NCI-H1930 (cell line): ENCODE results near the gene MYL12A.

Experiments
- DNase-seq, 2 experiments: peaks; one replicate each; lab custom pipeline; 2025; lab: John Stamatoyannopoulos, UW

The MYL12A gene

DNA sequence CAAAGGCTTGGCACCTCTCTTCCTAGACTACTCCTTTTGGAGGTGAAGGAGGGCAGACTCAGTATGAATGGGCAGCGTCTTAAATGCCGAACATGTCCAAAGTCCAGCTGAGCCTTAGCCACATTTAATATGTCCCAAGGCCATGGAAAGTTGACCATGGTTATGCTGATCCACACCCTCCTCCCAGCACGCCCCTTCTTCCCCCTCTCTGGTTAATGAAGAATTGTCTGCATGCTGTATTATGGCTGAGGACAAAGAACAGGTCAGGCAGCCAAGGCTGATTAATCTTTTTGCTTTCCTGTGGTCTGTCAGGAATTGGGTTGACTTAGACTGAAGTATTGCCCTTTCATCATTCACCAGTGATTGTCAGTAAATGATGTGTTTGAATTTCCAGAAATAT lies 22.0 kb upstream of the MYL12A start:
- no peak for DNase-seq

DNA sequence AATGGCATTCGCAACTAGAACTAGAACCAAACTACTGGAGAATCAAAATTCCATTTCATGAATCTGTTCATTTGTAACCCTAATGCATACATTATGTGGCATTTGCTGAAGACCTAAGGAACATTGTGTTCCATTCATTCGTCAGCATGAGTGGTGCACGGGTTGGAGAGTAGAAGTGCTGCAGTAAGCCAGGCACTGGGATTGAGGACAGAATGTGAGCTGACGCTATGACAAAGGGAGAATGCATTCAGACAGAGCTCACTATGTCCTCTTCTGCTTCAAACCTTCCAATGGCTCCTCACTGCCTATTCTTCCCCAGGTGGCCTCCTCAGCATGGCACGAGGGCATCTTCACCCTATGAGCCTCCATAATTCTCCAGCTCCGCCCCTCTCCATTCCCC lies 21.6 kb upstream of the MYL12A start:
- no peak for DNase-seq

DNA sequence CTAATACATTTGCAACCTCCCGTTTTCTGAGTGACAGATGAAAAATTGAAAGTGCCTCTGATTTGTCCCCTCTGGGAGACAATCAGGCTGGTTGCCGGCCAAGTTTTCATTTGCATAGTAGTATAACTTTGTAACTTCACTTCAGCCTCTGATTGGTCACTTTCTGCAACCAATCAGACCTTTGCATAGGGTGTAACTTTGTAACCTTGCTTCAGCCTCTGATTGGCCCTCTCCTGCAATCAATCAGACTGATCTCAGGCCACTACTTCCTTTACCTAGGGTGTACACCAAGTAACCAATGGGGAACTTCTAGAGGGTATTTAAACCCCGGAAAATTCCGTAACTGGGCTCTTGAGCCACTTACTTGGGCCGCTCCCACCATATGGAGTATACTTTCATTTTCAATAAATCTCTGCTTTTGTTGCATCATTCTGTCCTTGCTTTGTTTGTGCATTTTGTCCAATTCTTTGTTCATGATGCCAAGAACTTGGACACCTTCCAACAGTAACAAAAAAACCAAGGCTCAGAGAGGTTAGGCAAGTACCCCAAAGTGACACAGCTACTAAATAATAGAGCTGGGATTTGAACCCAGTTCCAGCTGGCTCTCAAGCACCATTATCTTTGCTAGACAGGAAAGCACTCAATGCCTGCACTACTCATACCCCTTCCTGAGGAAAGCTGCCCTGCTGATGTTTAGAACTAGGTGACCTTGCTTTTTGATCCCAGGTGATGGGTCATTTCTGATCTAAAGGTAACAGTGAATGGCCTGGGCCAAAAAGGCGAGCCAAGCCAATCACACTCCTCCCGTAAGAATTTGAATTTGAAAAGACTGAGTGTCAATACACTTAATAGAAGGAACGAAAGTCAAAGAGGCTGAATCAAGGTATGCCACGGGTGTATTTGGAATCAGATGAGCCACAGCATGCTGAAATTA lies 16.9 kb upstream of the MYL12A start:
- no peak for DNase-seq

DNA sequence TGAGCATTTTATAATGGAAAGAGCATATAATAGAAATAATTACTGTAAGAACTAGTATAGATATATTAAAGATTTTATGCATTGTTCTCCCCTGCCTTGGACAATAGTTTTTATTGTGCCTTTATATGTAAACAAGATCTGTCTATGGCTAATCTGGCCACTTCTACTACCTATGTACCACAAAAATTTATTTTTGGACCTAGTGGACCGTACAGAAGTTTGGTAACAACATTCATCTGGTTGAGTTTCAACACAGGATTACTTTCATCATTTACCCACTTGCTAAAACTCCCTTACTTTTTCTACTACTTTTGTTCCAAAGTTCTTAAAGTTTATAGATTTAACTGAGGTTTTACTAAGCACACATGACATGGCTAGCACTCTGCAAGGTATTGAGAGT lies 14.6 kb upstream of the MYL12A start:
- DNase-seq = no peak

DNA sequence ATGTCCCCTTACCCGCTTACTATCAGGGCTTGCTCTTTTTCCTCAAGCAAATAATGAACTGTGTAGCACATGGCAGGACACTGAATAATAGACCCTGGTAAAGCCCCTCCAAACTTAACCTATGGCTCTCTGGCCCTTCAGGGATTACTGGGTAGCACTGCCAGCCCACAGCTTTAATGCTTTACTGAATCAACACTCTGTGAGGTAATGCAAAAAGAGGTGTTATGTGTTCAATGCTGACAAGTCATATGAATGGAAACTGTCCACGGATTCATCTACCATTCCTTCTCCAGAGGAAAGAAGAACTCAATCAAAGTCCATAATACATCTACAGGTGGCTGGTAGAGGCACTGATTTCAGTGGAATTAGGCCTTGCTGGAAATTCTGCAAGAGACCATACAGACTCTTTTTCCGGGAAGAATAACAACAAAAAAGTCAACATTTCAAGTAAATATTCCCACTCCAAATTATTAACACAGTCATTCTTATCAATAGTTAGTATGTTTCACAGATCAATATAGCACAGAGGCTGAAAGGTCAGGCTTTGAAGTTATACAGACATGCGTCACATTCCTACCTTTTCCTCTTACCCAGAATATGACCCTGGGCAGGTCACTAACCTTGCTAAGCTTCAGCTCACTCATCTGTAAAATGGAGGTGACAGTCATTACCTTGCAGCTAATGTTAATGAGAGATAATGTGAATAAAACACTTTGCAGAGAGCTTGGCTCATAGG lies 14.0 kb upstream of the MYL12A start:
- no peak for DNase-seq

DNA sequence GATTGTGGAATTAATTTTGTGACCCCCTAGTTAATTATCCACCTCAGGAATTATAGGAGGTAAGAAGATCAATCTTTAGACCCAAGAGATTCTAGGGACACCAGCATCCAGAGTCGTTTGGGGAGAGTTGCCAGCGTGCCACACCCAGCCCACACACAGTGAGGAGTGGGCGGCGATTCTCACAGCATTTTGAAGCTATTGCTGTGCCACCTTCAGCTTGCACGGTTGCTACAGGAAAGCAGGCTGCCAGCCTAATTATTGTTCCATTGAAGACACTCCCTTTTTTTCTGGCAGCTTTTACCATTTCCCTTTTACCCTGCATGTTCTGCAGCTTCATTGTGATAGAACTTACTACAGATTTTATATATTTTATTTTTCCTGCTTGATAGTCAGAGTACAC lies 13.1 kb upstream of the MYL12A start:
- DNase-seq = no peak

DNA sequence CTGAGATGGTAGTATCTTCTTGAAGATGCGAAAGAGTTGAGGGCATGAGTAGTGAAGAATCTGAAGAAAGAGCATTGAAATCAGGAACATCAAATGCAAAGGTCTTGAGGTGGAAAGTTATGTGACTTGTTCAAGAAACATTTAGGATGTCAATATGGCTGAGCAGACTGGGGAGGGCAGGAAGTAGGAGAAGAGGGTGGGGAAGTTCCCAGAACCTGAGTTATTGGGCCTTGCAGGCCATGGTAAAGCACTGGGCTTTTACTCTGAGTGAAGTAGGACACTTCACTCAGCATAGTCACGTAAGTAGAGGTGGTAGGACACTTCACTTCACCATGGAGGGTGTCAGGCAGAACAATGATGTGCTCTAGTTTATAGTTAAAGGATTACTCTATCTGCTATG lies 11.8 kb upstream of the MYL12A start:
- no peak for DNase-seq

DNA sequence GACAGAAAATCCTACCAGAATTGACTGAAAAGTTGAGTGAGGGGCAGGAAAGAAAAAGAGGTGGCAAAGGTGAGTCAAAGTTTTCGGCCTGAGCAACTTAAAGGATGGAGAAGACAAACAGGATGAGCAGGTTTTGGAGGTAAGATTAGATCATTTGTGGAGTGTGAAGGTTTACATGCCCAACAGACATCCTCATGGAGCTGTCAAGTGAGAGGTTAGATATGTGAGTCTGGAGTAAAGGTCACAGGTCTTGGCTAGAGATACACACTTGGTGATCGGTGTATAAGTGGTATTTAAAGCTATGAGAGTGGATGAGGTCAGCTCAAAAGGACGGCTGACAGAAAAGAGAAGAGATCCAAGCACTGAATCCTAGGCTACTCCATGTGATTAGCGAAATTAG lies 11.1 kb upstream of the MYL12A start:
- no peak for DNase-seq

DNA sequence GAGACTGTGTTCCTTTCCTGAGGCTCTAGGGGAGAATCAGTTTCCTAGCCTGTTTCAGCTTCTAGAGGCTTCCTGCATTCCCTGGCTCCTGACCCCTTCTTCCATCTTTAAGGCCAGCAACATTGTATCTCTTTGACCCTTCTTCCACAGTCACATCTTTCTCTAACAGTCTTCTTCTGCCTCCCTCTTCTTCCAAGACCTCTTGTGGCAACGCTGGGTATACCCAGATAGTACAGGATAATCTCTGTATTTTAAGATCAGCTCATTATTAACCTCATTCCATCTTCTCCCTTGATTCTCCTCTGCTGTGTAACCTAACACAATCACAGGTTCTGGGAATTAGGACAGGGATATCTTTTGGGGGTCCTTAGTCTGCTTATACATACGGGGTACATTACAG lies 8.9 kb upstream of the MYL12A start:
- DNase-seq = no peak

DNA sequence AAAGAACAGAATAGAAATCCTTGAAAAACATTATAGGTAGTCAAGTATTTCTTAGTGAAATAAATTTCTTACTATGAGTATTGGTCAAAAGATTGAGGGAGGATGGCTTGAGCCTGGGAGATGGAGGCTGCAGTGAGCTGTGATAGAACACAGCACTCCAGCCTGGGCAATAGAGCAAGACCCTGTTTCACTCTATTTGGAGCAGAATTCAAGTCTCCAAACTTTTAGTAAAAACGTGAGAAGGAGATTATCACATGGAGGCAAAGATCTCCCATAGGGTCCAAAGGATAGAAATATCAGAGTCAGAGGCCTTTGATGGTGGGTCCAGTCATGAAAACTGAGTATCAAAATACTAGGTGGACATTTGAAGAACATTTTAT lies 2.4 kb upstream of the MYL12A start:
- DNase-seq = no peak

DNA sequence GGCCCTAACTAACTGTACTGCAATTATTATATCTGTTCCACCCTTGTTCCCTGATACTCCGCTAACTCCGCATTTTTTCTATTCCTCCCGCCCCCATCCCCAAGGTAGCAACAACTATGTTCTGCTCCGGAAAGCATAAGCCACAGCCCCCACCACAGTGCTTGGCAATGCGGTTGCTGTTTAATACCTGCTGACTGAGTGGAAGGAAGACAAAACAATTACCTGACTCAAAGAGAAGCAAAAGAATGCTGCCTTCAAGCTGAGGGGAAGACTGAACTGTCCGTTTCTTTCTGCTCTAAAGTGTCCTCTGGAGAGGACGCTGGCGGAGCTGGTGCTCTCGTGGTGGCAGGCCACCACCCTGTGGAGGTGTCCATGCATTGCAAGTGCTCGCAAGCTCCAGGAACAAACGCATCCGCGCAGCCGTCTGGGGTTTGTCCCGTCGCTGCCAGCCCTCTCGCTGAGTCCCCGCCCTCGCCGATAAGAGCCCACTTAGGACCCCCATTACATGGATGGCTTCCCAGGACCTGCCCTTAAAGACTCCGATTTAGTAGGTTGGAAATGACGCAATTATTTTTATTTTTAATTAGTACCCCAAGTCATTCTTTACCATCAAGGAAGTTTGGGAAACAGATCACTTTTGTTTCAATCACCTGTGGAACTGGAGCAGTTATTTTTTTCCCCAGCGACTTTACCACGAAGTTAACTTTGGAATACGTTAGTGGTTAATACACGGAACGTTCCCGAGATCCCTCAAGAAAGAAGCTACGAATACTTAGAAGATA lies 1.6 kb upstream of the MYL12A start:
- DNase-seq = peak; percentile 34 to 65

DNA sequence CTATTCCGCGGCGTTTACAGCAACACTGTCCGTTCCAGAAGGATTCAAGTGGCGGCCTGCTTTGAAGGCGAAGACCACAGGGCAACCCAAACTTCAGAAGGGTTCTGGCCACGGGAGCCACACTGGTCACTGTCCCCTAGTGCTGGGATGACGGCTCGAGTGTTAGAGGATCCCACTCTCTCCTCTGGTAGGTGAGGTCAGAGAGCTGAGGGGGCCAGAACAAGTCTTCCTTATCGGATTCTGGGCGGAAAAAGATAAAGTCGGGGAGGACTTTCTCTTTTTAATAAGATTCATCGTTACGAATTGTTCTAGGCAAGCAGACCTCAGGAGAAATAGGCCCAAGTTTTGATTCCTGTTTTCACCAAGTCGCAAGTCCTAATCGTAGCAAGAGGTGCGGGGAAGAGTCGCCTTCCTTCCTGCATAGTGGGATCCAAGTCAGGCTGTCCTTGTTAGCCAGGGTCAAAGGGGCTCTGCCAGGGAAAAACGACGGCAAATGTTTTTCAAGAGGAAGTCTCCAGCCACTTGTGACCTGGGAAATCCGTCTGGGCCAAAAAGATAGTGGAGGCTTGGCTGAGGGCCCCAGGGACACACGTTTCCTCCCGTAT lies 864 bp upstream of the MYL12A start:
- no peak for DNase-seq

DNA sequence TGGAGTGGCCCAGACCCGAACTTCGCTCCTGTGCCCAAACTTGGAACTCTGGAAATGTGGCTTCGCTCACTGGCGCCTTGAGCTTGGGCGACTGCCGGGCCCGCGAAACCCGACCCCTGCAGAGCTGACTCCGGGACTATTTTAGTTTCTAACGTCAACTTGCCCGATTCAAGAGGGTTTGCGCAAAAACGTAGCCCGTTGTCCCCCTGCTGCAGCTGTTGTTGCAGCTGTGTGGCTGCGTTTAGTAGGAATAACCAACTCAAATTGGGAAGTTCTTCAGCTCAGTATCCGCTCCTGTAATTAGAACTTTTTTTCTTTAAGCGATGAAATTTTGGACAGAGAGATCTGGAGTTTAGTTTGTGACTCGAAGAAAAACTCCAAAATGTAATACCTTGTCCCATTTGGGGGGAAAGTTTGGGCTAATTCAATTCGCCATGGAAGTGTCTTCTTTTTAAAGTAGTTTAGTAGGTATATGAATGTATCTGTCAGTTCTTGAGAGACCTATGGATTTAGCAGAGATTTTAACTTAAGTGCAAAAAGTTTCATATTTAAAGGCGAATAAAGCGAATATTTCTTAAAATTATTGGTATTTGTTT lies 559 bp downstream of the MYL12A start:
- no peak for DNase-seq

DNA sequence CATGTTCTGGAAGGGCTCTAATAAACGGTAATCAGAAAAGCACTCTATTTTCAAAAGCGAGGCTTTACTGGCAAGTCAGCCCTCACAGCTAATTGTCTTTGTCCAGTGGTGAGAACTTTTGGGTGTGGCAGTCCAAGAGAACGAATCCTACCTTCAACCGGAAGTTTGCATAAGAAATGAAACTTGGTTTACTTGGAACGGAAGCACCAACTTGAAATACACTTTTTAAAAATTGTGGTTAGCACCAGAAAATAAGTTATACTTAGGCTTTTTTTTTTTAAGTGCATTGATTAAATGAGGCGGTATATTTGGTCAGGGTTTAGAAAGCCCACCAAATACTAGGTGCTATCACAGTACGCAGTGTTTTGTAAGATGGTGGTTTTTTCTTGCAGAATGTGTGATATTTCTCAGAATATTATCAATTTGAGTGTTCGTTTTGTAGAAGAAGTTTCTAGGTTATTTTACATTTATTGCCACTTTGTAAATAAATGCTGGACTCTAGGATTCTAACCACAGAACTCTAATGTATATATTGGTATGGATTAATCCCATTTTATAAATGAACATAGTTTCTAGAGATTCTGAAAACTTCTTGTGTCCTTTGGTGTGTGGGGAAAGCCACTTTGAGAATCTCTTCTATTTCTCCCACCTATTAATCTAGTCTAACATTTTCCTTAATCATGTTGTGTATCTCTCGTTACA lies 1.2 kb downstream of the MYL12A start:
- DNase-seq = no peak

DNA sequence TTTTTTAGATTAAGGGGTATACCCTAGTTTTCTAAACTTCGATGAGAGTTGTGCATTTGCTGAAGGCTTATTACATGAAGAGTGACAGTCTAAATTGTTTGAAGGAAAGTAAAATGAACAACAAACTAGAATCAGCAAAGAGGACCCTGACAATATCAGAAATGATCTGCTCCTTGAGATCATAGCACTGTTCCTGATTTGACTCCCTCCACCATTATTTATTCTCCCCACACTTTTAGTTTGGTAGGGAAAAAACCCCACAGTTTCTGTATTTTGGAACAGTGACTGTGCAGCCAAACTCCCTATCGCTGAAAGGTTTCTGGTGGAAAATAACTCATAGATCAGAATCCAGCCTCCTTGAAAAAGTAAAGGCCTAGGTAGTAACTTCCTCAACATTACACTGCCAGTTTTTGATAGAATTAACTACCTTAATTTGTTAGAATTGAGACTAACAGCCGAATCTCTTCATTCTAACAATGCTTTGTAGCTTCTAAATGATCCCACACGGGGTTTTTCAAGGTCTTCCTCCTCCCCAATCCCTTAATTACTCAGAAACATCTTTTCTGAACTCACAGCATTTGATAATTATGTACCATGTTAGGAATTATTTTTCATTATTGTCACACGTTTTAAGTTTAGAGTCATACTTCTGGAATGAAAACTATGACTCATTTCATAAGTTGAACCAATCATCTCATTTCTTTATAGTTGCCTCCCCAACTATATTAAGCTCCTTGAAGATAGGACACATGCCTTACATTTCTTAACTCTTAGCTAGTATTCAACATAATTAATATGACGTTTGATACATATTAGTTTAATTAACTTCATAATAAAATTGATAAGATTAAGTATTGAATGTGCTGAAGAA lies 2.9 kb downstream of the MYL12A start:
- no peak for DNase-seq

DNA sequence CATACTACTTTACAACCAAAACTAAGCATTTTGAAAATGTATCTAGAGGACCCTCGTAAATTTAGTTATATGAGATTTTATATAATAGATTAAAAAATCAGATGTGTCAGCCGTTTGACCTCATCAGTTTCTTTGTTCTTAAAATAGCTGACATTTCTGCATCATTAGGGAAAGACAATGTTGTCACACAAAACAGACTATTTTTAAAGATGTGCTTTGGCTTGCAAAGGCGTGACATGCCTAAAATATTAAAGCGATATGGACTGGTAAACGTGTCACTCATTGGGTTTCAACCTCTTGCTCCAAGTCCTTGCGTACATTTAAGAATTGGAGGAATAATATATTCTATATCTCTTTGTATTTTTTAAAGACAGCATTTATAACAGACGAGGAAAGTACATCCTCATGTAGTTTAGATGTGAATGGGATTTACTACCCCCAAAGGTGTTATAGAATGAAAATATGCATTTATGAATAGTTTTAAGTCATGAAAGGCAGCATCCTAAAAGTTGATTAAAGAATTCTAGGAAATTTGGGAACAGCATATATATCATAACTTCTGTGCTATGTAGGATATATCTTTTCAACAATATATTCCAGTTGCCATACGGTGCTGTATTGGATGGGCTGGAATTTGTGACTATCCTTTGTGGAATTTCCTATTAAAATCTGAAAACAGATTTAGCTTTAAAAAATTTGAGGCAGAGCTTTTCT lies 3.8 kb downstream of the MYL12A start:
- no peak for DNase-seq

DNA sequence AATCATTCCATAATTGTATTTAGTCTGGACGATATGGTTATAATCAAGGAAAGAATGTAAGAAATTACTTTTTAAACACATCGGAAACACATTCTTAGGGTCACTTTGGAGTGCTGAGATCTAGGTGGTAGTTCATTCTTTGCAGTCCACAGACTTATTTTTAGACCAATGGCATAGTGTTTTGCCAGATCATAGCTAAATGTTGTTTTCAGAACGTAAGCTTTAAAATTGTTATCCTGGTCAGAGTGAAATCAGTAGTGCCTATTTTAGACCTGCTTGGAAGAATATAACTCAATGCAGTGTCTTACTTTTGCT lies 4.3 kb downstream of the MYL12A start:
- no peak for DNase-seq

DNA sequence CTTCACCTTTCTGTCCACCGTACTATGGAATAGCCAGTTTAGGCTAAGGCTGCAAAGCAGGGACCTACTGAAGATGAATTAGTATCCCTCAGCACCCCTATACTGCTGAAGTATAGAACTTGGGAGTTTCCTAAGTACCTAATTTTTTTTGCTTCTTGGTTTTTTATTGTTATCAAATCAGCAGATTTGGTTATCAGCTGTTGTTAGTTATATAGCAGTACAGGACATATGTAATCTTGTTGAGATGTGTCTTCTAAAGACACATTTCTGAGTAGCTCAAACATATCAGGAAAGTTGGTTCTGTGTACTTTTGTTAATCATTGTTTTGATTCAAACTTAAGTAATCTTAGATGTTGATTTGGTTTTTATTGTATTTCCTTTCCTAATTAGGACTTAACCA lies 5.2 kb downstream of the MYL12A start:
- DNase-seq = no peak

DNA sequence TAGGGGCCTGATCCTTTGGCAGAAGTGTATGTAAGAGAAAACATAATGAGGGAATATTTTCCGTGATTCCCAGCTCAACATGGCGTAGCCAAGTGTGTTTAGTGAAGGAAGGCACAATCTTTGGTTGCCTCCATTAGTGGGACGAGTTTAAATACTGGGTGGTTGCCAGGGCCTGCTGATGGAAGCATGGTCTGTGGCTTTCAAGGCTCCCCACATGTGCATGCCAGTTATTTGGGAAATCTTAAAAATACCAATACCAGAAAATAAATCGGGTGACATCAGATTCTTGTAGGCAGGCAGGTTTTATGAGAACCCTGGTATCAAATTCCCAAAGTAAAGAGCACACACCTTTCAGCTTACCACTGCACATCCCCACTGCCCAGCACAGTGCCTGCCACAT lies 7.1 kb downstream of the MYL12A start:
- no peak for DNase-seq
